HUES64 (cell line): ENCODE data around the gene MYL5.
A peak's percentile ranks its signal among the peaks of the same experiment; 100 is the strongest.

Source experiments
- H3K27ac ChIP-seq: 2 replicates; pipeline ENCODE4 v1.7.0; 2013; ENCODE audit warnings: low read depth, low read length, inconsistent platforms
- H3K27me3 ChIP-seq: 2 replicates; pipeline ENCODE4 v1.6.1; 2013; ENCODE audit warnings: mild to moderate bottlenecking, low read length; ENCODE audit not compliant: insufficient read depth
- H3K36me3 ChIP-seq: 2 replicates; pipeline ENCODE4 v1.6.1; 2013; ENCODE audit warnings: mild to moderate bottlenecking, low read length; ENCODE audit not compliant: insufficient read depth
- H3K4me1 ChIP-seq: 2 replicates; pipeline ENCODE4 v1.6.1; 2013; ENCODE audit warnings: mild to moderate bottlenecking, low read length, moderate library complexity; ENCODE audit not compliant: insufficient read depth
- H3K4me3 ChIP-seq: 2 replicates; pipeline ENCODE4 v1.5.1; 2013; ENCODE audit warnings: mild to moderate bottlenecking, low read length, moderate library complexity
- H3K9ac ChIP-seq: 2 replicates; pipeline ENCODE4 v1.6.1; 2013; ENCODE audit warnings: mild to moderate bottlenecking, low read depth, low read length
- H3K9me3 ChIP-seq: 2 replicates; pipeline ENCODE4 v1.6.1; 2013; ENCODE audit warnings: low read depth, low read length; ENCODE audit not compliant: insufficient read depth
- WGBS: fragments of 150-250, 120-280 bp; methylation state at CpG from one replicate; pipeline ENCODE4 v1.1.7; 2013; ENCODE audit warnings: missing lambda C conversion rate; 5-methylcytosine and 5-hydroxymethylcytosine counted together

Gene MYL5

GRCh38 chr4:706834-707598 is 32.7 kb downstream of the MYL5 start:
- Histone ChIP-seq H3K27me3 (peaks cover 8% of the 10 kb centered on the region; the same call in 1 of the 2 replicates), H3K9me3 (no peaks in the 10 kb centered on the region), H3K9ac (peak overlapping the region; percentile 25), H3K4me3 (peak overlapping the region; percentile 98), H3K36me3 (peaks cover 14% of the 10 kb centered on the region), H3K4me1 (0 out of 2 replicates have a peak, but pooled peaks cover 4% of the 10 kb centered on the region), H3K27ac (no peak overlapping the region)
- 77% methylated on average over 21 of the region's 21 CpGs for whole genome bisulfite sequencing

GRCh38 chr4:707929-708630 is 33.7 kb downstream of the MYL5 start:
- H3K27ac ChIP-seq, result no peak overlapping the region
- H3K36me3 ChIP-seq, result peaks cover 14% of the 10 kb centered on the region
- H3K27me3 ChIP-seq, result peaks cover 8% of the 10 kb centered on the region; the same call in 1 of the 2 replicates
- H3K4me3 ChIP-seq, result no peak overlapping the region
- 0 out of 2 replicates have a peak, but pooled peaks cover 4% of the 10 kb centered on the region for H3K4me1 ChIP-seq
- 93% methylated on average over 11 of the region's 11 CpGs for WGBS
- no peaks in the 10 kb centered on the region for H3K9me3 ChIP-seq
- no peak overlapping the region for H3K9ac ChIP-seq

GRCh38 chr4:708631-708933 is 34.2 kb downstream of the MYL5 start:
- WGBS, result 94% methylated on average over 5 of the region's 6 CpGs
- no peak overlapping the region for H3K9ac ChIP-seq
- no peak overlapping the region for H3K4me3 ChIP-seq
- H3K4me1 ChIP-seq, result 0 out of 2 replicates have a peak, but pooled peaks cover 4% of the 10 kb centered on the region
- peaks cover 14% of the 10 kb centered on the region for H3K36me3 ChIP-seq
- H3K9me3 ChIP-seq, result no peaks in the 10 kb centered on the region
- H3K27ac ChIP-seq, result no peak overlapping the region
- H3K27me3 ChIP-seq, result peaks cover 8% of the 10 kb centered on the region; the same call in 1 of the 2 replicates

- Histone ChIP-seq H3K27me3 (peaks cover 8% of the 10 kb centered on the region; the same call in 1 of the 2 replicates), H3K27ac (no peak overlapping the region), H3K4me3 (no peak overlapping the region), H3K4me1 (0 out of 2 replicates have a peak, but pooled peaks cover 4% of the 10 kb centered on the region), H3K9ac (no peak overlapping the region), H3K36me3 (peaks cover 18% of the 10 kb centered on the region), H3K9me3 (no peaks in the 10 kb centered on the region)
- 97% methylated on average over 6 of the region's 6 CpGs for WGBS
These were observed 35.0 kb downstream of the MYL5 start for GRCh38 chr4:709348-709747.

GRCh38 chr4:710116-710515 is 35.8 kb downstream of the MYL5 start:
- 90% methylated on average over 9 of the region's 9 CpGs for WGBS
- H3K4me3 ChIP-seq, result no peak overlapping the region
- H3K9me3 ChIP-seq, result no peaks in the 10 kb centered on the region
- H3K4me1 ChIP-seq, result 0 out of 2 replicates have a peak, but pooled peaks cover 4% of the 10 kb centered on the region
- peaks cover 18% of the 10 kb centered on the region for H3K36me3 ChIP-seq
- H3K27ac ChIP-seq, result no peak overlapping the region
- H3K27me3 ChIP-seq, result peaks cover 1% of the 10 kb centered on the region; the same call in 1 of the 2 replicates
- H3K9ac ChIP-seq, result no peak overlapping the region

- H3K9ac ChIP-seq, result no peak overlapping the region
- WGBS, result 96% methylated on average over 13 of the region's 13 CpGs
- H3K27ac ChIP-seq, result no peak overlapping the region
These were observed 36.6 kb downstream of the MYL5 start for GRCh38 chr4:710916-711315.

GRCh38 chr4:712093-712492 is 37.8 kb downstream of the MYL5 start:
- H3K27me3 ChIP-seq, result no peaks in the 10 kb centered on the region
- no peak overlapping the region for H3K4me3 ChIP-seq
- H3K9me3 ChIP-seq, result no peaks in the 10 kb centered on the region
- peaks cover 18% of the 10 kb centered on the region for H3K36me3 ChIP-seq
- 84% methylated on average over 3 of the region's 3 CpGs for WGBS
- 0 out of 2 replicates have a peak, but pooled peaks cover under 1% of the 10 kb centered on the region for H3K4me1 ChIP-seq
- H3K27ac ChIP-seq, result no peak overlapping the region
- no peak overlapping the region for H3K9ac ChIP-seq

More at GRCh38 chr4:710916-711315, 36.6 kb downstream of the MYL5 start:
- Histone ChIP-seq H3K4me1 (0 out of 2 replicates have a peak, but pooled peaks cover 4% of the 10 kb centered on the region), H3K9me3 (no peaks in the 10 kb centered on the region), H3K4me3 (no peak overlapping the region), H3K27me3 (no peaks in the 10 kb centered on the region), H3K36me3 (peaks cover 18% of the 10 kb centered on the region)

- no peak overlapping the region for H3K4me3 ChIP-seq
- no peak overlapping the region for H3K9ac ChIP-seq
- no peaks in the 10 kb centered on the region for H3K9me3 ChIP-seq
- WGBS, result 91% methylated on average over 9 of the region's 9 CpGs
- H3K36me3 ChIP-seq, result peaks cover 18% of the 10 kb centered on the region
- no peaks in the 10 kb centered on the region for H3K27me3 ChIP-seq
- H3K27ac ChIP-seq, result no peak overlapping the region
- H3K4me1 ChIP-seq, result no peaks in the 10 kb centered on the region
These were observed 38.7 kb downstream of the MYL5 start for GRCh38 chr4:712916-713632.

GRCh38 chr4:714087-714486 is 39.7 kb downstream of the MYL5 start:
- Histone ChIP-seq H3K9ac (no peak overlapping the region), H3K4me3 (no peak overlapping the region), H3K27ac (no peak overlapping the region), H3K36me3 (peaks cover 18% of the 10 kb centered on the region), H3K9me3 (no peaks in the 10 kb centered on the region), H3K27me3 (no peaks in the 10 kb centered on the region), H3K4me1 (no peaks in the 10 kb centered on the region)
- 95% methylated on average over 18 of the region's 18 CpGs for WGBS

GRCh38 chr4:717601-718320 is 43.4 kb downstream of the MYL5 start:
- WGBS, result 94% methylated on average over 34 of the region's 34 CpGs
- Histone ChIP-seq H3K27ac (no peak overlapping the region), H3K4me1 (no peaks in the 10 kb centered on the region), H3K36me3 (peaks cover 10% of the 10 kb centered on the region; the same call in 1 of the 2 replicates), H3K9me3 (no peaks in the 10 kb centered on the region), H3K9ac (no peak overlapping the region), H3K4me3 (no peak overlapping the region), H3K27me3 (no peaks in the 10 kb centered on the region)
